ENCODE data around the gene SRPK2.

DNA sequence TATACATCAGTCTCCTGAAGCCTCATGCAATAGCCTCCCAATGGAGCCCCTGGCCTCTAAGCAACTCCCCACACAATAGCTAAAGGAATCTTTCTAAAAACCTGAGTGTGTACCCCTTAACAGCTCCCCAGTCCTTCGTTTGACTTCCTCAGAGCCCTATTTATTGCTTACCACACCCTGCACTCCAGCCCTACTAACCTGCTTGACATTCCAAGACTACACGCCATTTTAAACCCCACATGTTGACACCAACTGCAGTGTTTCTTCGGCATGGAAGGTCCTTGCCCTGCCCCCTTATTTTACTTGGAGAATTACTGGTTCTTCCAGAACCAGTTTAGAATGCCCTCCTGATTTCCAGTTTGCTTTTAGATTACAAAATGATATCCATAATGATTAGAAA is 10.8 kb downstream of the SRPK2 start:
- TF ChIP-seq NFIC (IDR thresholded peaks at IDR 0.05; ENCODE audit: borderline replicate concordance) (no peak), SMC3 (IDR thresholded peaks at IDR 0.05; ENCODE audit: low read depth, low read length) (no peak), RFX5 (IDR thresholded peaks at IDR 0.05; ENCODE audit: low read length) (no peak), CHD2 (IDR thresholded peaks at IDR 0.05; ENCODE audit: low read length, partially characterized antibody) (no peak)
- TF ChIP-seq, protein P1, sequence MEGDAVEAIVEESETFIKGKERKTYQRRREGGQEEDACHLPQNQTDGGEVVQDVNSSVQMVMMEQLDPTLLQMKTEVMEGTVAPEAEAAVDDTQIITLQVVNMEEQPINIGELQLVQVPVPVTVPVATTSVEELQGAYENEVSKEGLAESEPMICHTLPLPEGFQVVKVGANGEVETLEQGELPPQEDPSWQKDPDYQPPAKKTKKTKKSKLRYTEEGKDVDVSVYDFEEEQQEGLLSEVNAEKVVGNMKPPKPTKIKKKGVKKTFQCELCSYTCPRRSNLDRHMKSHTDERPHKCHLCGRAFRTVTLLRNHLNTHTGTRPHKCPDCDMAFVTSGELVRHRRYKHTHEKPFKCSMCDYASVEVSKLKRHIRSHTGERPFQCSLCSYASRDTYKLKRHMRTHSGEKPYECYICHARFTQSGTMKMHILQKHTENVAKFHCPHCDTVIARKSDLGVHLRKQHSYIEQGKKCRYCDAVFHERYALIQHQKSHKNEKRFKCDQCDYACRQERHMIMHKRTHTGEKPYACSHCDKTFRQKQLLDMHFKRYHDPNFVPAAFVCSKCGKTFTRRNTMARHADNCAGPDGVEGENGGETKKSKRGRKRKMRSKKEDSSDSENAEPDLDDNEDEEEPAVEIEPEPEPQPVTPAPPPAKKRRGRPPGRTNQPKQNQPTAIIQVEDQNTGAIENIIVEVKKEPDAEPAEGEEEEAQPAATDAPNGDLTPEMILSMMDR (IDR thresholded peaks at IDR 0.05), result no peak
- TF ChIP-seq, protein P2, sequence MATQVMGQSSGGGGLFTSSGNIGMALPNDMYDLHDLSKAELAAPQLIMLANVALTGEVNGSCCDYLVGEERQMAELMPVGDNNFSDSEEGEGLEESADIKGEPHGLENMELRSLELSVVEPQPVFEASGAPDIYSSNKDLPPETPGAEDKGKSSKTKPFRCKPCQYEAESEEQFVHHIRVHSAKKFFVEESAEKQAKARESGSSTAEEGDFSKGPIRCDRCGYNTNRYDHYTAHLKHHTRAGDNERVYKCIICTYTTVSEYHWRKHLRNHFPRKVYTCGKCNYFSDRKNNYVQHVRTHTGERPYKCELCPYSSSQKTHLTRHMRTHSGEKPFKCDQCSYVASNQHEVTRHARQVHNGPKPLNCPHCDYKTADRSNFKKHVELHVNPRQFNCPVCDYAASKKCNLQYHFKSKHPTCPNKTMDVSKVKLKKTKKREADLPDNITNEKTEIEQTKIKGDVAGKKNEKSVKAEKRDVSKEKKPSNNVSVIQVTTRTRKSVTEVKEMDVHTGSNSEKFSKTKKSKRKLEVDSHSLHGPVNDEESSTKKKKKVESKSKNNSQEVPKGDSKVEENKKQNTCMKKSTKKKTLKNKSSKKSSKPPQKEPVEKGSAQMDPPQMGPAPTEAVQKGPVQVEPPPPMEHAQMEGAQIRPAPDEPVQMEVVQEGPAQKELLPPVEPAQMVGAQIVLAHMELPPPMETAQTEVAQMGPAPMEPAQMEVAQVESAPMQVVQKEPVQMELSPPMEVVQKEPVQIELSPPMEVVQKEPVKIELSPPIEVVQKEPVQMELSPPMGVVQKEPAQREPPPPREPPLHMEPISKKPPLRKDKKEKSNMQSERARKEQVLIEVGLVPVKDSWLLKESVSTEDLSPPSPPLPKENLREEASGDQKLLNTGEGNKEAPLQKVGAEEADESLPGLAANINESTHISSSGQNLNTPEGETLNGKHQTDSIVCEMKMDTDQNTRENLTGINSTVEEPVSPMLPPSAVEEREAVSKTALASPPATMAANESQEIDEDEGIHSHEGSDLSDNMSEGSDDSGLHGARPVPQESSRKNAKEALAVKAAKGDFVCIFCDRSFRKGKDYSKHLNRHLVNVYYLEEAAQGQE (IDR thresholded peaks at IDR 0.05; ENCODE audit: low read depth, low read length), result no peak

All from SK-N-SH (cell line).